ENCODE data around the gene NCK2. TPM values are rescaled to one million over a fixed set of nuclear protein-coding genes. Genes with fewer than 3 reads are reported as not detected.

The NCK2 gene
- total RNA-seq, 6 experiments from 2014 or later: 18.6 to 20.2 (median 19.8) TPM

- Mint-ChIP-seq H3K36me3 (ENCODE audit: low read depth) (no peaks in the 10 kb centered on the region; the same call in 1 of the 2 replicates), H3K9me3 (peaks cover 1% of the 10 kb centered on the region; the same call in 1 of the 2 replicates), H3K27ac (no peak overlapping the region), H3K4me3 (no peak overlapping the region; the same call in 1 of the 2 replicates), H3K27me3 (ENCODE audit: insufficient read depth) (peaks cover 14% of the 10 kb centered on the region), H3K4me1 (ENCODE audit: low read depth) (peaks cover 20% of the 10 kb centered on the region)
- no peak for DNase-seq
- TF ChIP-seq, protein P1, sequence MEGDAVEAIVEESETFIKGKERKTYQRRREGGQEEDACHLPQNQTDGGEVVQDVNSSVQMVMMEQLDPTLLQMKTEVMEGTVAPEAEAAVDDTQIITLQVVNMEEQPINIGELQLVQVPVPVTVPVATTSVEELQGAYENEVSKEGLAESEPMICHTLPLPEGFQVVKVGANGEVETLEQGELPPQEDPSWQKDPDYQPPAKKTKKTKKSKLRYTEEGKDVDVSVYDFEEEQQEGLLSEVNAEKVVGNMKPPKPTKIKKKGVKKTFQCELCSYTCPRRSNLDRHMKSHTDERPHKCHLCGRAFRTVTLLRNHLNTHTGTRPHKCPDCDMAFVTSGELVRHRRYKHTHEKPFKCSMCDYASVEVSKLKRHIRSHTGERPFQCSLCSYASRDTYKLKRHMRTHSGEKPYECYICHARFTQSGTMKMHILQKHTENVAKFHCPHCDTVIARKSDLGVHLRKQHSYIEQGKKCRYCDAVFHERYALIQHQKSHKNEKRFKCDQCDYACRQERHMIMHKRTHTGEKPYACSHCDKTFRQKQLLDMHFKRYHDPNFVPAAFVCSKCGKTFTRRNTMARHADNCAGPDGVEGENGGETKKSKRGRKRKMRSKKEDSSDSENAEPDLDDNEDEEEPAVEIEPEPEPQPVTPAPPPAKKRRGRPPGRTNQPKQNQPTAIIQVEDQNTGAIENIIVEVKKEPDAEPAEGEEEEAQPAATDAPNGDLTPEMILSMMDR (IDR thresholded peaks at IDR 0.05): no peak
Observed at GRCh38 chr2:105909215-105909614, 164.5 kb downstream of the NCK2 start.

GRCh38 chr2:105910497-105911238 is 166.0 kb downstream of the NCK2 start:
- Mint-ChIP-seq H3K27ac (no peak overlapping the region), H3K4me1 (ENCODE audit: low read depth) (peaks cover 20% of the 10 kb centered on the region), H3K4me3 (no peak overlapping the region), H3K9me3 (peaks cover 12% of the 10 kb centered on the region), H3K36me3 (ENCODE audit: low read depth) (peaks cover 5% of the 10 kb centered on the region; the same call in 1 of the 2 replicates), H3K27me3 (ENCODE audit: insufficient read depth) (peaks cover 10% of the 10 kb centered on the region)
- TF ChIP-seq, protein P1 (IDR thresholded peaks at IDR 0.05): no peak
- DNase-seq: no peak

DNA sequence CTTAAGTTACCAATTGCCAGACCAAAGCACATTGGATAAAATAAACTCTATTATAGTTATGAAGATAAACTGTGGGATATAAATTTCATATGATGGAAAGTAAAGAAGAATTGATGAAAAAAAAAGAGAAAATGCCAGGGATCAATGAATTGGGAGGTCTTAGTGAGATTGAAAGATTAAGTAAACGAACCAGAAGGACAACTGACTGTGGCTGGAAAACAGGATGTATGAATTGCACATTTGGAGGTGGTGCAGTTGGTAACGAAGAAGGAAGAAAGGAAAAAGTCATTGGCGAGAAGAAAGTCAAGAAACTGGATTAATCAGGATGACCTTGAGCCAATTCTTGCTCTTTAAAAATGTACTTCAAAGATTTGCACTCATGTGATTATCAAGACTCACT is 166.7 kb downstream of the NCK2 start:
- Mint-ChIP-seq H3K4me3 (no peak overlapping the region), H3K9me3 (peaks cover 12% of the 10 kb centered on the region), H3K4me1 (ENCODE audit: low read depth) (peaks cover 20% of the 10 kb centered on the region), H3K36me3 (ENCODE audit: low read depth) (peaks cover 6% of the 10 kb centered on the region; the same call in 1 of the 2 replicates), H3K27ac (no peak overlapping the region), H3K27me3 (ENCODE audit: insufficient read depth) (peaks cover 7% of the 10 kb centered on the region)
- DNase-seq: no peak
- TF ChIP-seq, protein P1 (IDR thresholded peaks at IDR 0.05): no peak

DNA sequence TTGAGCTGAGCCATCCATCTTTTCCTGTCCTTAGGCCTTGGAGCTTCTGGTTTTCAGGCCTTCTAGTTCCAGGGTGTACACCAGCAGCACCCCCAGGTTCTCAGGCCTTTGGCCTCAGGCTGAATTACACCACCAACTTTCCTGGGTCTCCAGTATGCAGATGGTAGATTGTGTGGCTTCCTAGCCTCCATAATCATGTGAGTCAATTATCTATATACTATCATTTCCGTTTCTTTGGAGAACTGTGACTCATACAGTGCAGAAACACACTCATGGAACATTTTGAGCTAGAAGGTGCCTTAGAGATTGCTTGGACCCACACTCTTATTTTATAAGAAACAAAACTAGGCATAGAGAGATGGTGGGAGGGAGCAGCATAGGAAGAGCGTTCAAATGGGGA is 167.4 kb downstream of the NCK2 start:
- H3K4me3 Mint-ChIP-seq: no peak overlapping the region
- H3K36me3 Mint-ChIP-seq (ENCODE audit: low read depth): peaks cover 6% of the 10 kb centered on the region; the same call in 1 of the 2 replicates
- H3K9me3 Mint-ChIP-seq: peaks cover 12% of the 10 kb centered on the region
- peaks cover 9% of the 10 kb centered on the region for H3K27me3 Mint-ChIP-seq (ENCODE audit: insufficient read depth)
- no peak overlapping the region for H3K27ac Mint-ChIP-seq
- peaks cover 20% of the 10 kb centered on the region for H3K4me1 Mint-ChIP-seq (ENCODE audit: low read depth)
- TF ChIP-seq, protein P1 (IDR thresholded peaks at IDR 0.05): no peak
- no peak for DNase-seq

GRCh38 chr2:105915005-105915558 is 170.4 kb downstream of the NCK2 start:
- Mint-ChIP-seq H3K4me3 (no peak overlapping the region), H3K27me3 (ENCODE audit: insufficient read depth) (peaks cover 9% of the 10 kb centered on the region), H3K36me3 (ENCODE audit: low read depth) (peaks cover 6% of the 10 kb centered on the region; the same call in 1 of the 2 replicates), H3K9me3 (peaks cover 12% of the 10 kb centered on the region), H3K27ac (no peak overlapping the region), H3K4me1 (ENCODE audit: low read depth) (peaks cover 14% of the 10 kb centered on the region)
- no peak for DNase-seq
- TF ChIP-seq, protein P1 (IDR thresholded peaks at IDR 0.05): no peak

Measured in HFFc6 (cell line).